Measurements from ENCODE around the gene SEMA4D.

SEMA4D gene

DNA sequence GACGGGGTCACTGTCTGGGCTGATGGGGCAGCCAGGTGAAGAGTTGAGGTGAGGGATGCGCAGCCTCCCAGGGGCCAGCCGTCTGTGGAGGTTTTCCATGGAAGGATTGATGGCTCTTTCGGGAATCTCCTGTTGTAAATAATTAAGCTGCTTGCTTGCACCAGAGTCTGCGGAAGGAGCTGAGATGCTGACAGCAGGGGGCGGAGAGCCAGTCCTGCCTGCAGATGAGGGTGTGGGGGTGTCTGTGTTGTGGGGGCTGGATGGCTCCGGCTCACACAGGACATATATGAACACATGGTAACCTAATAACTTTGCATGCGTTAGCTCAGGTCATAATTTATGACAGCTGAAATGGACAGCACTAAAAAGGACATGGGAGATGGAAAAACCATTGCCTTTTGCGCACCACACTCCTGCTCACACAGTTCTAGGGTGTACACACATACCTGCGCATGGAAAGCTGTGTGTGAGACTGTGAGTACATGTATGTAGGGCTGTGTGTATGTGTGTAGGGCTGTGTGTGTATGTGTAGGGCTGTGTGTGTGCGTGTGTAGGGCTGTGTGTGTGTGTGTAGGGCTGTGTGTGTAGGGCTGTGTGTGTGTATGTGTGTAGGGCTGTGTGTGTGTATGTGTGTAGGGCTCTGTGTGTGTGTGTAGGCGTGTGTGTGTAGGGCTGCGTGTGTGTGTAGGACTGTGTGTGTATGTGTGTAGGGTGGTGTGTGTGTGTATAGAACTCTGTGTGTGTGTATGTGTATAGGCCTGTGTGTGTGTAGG, 36.8 kb upstream of the SEMA4D start:
- H3K4me3 ChIP-seq (ENCODE audit: low read depth, low read length), result no peak overlapping the region
- TF ChIP-seq, protein P1, sequence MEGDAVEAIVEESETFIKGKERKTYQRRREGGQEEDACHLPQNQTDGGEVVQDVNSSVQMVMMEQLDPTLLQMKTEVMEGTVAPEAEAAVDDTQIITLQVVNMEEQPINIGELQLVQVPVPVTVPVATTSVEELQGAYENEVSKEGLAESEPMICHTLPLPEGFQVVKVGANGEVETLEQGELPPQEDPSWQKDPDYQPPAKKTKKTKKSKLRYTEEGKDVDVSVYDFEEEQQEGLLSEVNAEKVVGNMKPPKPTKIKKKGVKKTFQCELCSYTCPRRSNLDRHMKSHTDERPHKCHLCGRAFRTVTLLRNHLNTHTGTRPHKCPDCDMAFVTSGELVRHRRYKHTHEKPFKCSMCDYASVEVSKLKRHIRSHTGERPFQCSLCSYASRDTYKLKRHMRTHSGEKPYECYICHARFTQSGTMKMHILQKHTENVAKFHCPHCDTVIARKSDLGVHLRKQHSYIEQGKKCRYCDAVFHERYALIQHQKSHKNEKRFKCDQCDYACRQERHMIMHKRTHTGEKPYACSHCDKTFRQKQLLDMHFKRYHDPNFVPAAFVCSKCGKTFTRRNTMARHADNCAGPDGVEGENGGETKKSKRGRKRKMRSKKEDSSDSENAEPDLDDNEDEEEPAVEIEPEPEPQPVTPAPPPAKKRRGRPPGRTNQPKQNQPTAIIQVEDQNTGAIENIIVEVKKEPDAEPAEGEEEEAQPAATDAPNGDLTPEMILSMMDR (IDR thresholded peaks at IDR 0.05; ENCODE audit: low read depth, low read length), result no peak

DNA sequence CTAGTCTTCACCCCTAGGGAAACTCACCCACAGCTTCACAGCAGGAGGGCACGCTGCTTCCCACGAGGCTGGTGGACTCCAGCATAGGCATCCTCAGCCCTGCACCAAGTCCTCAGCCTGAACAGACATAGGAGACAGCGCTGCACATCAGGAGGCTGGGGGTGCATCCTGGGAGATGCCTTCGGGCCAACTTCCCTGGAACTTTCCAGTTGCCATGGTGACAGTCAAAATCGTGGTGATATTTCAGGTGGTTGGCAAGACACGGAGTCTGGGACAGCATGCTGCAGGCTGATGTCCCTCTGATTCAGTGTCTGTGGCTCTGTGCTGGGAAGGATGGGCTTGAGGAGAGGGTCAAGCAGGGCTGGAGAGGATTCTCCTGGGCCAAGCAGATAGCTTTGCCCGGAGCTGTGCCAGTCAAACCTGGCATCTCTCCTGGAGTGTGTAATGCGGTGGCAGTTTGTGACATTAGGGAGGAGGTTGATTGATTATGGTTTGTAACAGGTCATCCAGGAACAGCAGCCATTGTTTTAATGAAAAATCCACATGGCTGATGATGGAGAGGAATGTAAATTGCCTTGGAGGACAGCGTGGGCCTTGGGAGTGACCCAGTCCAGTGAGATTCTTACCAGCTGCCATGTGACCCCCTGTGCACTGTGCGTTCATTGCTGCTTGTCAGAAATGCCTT, 35.6 kb upstream of the SEMA4D start:
- TF ChIP-seq, protein P1 (IDR thresholded peaks at IDR 0.05; ENCODE audit: low read depth, low read length), result no peak
- no peak overlapping the region for H3K4me3 ChIP-seq (ENCODE audit: low read depth, low read length)

DNA sequence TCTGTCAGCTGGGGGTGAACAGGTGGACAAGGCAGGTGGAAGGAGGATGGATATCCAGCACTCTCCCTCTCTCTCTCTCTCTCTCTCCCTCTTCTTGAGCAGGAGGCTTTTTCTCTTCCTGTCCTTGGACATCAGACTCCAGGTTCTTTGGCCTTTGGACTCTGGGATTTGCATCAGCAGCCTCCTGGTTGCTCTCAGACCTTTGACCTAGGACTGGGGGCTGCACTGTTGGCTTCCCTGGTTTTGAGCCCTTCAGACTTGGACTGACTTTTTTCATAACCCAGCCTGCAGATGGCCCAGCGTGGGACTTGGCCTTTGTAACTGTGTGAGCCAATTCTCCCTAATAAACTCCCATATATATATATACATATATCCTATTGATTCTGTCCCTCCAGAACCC, 35.0 kb upstream of the SEMA4D start:
- H3K4me3 ChIP-seq (ENCODE audit: low read depth, low read length), result no peak overlapping the region
- TF ChIP-seq, protein P1 (IDR thresholded peaks at IDR 0.05; ENCODE audit: low read depth, low read length), result no peak

DNA sequence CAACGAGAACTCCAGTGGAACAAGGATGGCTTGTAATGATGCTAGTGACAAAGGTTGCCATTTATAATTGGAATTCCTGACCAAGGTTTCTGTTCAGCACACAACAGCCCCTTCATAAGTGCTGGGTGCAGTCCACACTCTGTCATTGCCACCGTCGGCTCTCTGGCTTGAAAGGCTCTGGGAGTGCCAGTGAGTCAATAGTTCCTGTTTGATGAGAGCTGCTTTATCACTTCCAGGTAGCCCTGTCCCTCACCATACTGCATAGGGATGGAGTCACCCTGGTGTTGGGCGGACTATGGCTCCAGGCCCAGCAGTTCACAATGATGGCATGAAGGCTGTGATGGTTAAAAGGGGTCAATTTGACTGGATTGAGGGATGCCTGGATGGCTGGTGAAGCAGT, 34.6 kb upstream of the SEMA4D start:
- TF ChIP-seq, protein P1 (IDR thresholded peaks at IDR 0.05; ENCODE audit: low read depth, low read length), result no peak
- no peak overlapping the region for H3K4me3 ChIP-seq (ENCODE audit: low read depth, low read length)

DNA sequence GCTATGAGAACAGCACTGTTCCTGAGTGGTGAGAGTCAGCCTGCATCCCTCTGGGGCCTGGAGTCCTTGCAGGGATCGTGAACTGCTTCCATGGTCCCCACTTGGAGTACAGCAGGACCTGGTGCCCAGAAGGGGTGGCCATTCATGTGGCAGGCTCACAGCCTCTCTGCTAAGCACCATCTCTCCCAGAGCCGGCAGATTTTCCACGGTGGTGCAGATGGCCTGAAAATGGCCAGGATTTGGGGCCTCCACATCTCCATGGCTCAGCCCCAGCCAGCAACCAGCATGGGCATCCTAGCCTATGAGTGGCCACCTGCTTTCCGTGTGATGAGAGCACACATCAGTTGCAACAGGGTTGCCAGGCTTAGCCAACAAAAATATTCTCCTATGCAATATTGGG, 33.9 kb upstream of the SEMA4D start:
- TF ChIP-seq, protein P1 (IDR thresholded peaks at IDR 0.05; ENCODE audit: low read depth, low read length), result no peak
- no peak overlapping the region for H3K4me3 ChIP-seq (ENCODE audit: low read depth, low read length)

DNA sequence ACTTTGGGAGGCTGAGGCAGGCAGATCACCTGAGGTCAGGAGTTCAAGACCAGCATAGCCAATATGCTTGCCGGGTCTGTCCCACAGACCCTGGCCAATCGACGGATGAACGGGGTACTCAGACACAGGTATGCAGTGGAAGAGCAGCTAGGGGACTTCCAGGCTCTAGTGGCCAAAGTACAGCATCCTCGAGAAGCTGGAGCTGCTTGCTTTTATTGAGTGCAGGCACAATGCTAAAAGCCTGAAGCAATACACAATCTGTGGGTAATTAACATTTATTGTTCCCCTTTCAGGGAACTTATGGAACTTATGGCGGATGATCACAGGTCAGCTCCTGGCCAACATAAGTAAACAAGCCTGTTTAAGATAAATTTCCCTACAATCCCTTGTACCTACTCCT, 32.8 kb upstream of the SEMA4D start:
- no peak overlapping the region for H3K4me3 ChIP-seq (ENCODE audit: low read depth, low read length)
- TF ChIP-seq, protein P1 (IDR thresholded peaks at IDR 0.05; ENCODE audit: low read depth, low read length), result no peak

All from WI38 (cell line).